HG03558 (cell line): ENCODE data around the gene SRCAP.

Experiments used
- ATAC-seq: cut with Tn5 transposase; IDR thresholded peaks from one replicate; pipeline ENCODE4 v1.9.1; 2021; ENCODE audit warnings: moderate number of reproducible peaks; ENCODE audit not compliant: unreplicated experiment; ENCODE audit errors: extremely low read depth

The SRCAP gene

GRCh38 chr16:30768583-30769181 lies 69.7 kb downstream of the SRCAP start:
- ATAC-seq, result no peak

DNA sequence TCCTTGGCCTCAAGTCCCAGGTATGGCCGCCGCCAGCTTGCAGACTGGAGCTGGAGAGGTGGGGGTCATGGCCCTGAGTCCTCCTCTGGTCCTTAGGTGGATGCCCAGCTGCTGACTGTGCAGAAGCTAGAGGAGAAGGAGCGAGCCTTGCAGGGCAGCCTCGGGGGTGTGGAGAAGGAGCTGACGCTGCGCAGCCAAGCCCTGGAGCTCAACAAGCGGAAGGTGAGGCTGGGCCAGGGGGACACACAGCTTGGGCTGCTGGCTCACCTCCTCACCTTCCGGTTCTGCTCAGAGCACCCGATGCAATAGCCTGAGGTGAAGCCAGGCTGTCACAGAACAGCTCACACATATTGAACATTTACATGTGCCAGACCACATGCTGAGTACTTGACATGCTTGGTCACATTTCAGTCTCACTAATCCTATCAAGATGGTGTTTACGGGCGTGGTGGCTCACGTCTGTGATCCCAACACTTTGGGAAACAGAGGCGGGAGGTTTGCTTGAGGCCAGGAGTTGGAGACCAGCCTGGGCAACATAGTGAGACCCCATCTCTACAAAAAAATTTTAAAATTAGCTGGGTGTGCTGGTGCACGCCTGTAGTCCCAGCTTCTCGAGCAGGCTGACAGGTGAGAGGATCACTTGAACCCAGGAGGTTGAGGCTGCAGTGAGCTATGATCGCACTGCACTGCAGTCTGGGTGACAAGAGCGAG lies 70.6 kb downstream of the SRCAP start:
- no peak for ATAC-seq

- no peak for ATAC-seq
Measured at GRCh38 chr16:30771726-30772125, 72.8 kb downstream of the SRCAP start.

GRCh38 chr16:30773826-30774225 lies 74.9 kb downstream of the SRCAP start:
- no peak for ATAC-seq

GRCh38 chr16:30774367-30775130 lies 75.6 kb downstream of the SRCAP start:
- no peak for ATAC-seq

- no peak for ATAC-seq
Measured at GRCh38 chr16:30775131-30775391, 76.1 kb downstream of the SRCAP start.

DNA sequence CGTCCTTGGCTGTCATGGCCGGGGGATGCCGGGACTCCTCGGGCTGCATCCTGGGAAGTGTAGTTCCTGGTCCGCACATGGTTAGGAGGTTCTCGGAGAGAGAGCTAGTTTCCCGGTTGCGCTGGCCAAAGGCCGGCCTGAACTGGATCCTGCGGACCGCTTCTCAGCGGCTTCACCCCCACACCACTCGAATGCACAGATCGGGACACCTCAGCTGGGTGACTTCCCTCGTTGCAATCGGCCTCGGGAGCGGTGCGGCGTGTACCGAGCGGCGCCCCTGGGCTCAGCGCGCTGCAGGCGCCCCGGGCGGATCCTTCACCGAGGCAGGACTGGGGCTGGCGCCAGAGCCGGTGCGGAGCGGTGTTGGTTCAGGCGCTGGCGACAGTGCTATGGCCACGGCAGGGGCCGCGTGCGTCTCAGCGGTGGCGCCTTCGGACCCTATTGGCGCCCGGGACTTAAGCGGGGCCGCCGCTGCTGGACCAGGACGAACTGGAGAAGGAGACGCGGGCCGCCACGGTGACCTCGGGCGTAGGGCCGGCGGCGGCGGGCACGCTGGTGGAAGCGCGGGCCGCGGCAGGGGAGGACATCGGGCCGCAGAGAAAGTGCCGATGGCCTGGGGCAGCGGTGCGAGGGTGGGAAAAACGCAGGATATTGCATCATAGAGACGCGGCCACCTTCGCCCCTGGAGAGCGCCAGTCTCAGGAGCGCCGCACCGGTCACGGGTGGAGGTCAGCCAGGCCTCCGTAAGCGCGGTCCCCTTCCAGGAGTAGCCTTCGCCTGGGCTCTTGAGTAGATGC lies 76.6 kb downstream of the SRCAP start:
- ATAC-seq, result no peak

GRCh38 chr16:30777591-30778297 lies 78.8 kb downstream of the SRCAP start:
- no peak for ATAC-seq

DNA sequence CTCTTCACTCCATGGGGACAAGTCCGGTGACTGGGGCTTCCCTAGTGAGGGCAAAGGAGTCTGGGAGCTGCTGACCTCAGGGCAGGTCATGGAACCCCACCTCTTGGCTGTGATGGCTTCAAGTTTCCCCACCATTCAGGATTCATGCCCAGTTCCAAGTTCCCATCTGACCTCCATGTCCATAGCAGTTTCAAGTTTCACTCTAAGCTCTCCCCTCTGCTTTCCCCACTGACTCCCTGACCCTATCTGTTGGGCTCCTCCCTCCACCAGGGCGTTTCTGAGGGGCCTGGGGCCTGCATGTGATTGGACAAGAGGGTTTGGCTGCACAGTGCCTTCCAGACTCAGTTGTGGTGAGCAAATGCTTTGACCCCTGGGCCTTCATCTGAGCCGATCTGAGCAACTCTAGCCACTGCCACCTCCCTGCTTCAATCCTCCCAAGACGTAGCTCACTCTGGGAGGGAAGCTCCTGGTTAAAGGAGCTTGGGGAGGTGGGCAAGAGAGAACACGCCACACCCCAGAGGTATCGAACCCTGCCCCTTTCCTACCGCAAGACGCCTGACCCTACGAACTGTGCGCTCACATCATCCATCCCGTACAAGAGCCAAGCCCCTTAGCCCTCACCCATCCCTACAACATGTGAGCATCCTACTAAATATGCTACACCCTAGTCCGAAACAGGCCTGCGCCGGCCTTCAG lies 79.7 kb downstream of the SRCAP start:
- no peak for ATAC-seq

- no peak for ATAC-seq
Measured at GRCh38 chr16:30779596-30779995, 80.6 kb downstream of the SRCAP start.

DNA sequence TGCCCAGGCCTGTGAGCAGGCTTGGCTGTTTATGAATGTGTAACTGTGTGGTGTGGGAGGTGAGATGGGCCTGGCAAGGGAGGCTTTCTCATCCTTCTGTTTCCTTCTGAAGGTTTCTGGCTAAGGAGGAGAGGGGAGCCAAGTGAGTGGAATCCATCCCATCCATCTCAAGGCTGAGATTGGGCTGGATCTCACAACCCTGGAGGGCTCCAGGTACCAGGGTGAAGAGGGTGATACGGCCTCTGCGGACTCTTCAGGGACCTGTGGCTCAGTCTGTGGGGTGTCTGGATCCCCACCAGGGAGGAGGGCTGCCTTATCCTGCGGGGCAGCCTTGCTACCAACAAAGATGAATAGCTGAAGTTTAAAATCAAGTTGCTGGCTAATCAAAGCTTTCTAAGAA lies 81.0 kb downstream of the SRCAP start:
- ATAC-seq, result no peak

GRCh38 chr16:30780549-30780948 lies 81.6 kb downstream of the SRCAP start:
- no peak for ATAC-seq

DNA sequence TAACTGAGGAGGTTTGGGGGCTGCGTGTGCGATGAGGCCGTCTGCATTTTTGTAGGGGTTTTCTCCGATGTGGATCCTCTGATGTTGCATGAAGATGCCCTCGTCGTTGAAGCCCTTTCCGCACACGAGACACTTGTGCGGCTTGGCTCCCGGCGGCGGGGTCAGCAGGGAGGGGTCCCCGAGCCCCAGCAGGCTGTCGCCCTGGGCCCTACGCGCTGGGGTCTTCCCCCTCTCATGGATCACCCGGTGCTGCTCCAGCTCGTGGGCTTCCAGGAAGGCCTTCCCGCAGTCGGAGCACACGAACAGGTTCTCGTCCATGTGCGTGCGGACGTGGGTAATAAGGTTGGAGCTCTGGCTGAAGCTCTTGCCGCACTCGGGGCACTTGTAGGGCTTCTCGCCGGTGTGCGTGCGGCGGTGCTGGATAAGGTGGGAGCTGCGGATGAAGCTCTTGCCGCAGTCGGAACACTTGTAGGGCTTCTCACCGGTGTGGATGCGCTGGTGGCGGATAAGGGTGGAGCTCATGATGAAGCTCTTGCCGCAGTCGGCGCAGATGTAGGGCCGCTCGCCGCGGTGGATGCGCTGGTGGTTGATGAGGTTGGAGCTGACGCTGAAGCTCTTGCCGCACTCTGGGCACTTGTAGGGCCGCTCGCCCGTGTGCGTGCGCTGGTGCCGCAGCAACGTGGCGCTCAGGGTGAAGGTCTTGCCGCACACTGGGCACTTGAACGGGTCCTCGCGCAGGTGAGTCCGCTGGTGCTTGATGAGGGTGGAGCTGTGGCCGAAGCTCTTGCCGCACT lies 83.7 kb downstream of the SRCAP start:
- ATAC-seq, result no peak

- ATAC-seq, result no peak
Measured at GRCh38 chr16:30783280-30784109, 84.5 kb downstream of the SRCAP start.

DNA sequence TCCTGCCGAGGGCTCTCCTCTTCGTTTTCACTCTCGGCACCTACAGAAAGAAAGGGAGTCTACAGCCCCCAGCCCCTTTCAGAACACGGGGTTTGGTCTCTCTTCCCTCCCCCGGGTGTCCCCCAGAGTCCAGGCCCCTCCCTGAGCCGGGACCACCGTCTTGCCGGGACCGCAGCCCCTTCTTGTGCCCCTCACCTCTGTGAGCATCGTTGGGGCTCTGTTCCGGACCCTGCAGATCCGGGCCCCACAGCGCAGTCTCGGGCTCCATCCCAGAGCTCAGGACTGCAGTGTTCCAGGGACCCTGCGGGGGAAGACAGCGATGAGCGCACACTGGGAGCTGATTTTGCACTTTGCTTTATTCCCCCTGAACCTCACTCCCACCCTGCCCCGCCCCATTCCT lies 85.2 kb downstream of the SRCAP start:
- no peak for ATAC-seq

DNA sequence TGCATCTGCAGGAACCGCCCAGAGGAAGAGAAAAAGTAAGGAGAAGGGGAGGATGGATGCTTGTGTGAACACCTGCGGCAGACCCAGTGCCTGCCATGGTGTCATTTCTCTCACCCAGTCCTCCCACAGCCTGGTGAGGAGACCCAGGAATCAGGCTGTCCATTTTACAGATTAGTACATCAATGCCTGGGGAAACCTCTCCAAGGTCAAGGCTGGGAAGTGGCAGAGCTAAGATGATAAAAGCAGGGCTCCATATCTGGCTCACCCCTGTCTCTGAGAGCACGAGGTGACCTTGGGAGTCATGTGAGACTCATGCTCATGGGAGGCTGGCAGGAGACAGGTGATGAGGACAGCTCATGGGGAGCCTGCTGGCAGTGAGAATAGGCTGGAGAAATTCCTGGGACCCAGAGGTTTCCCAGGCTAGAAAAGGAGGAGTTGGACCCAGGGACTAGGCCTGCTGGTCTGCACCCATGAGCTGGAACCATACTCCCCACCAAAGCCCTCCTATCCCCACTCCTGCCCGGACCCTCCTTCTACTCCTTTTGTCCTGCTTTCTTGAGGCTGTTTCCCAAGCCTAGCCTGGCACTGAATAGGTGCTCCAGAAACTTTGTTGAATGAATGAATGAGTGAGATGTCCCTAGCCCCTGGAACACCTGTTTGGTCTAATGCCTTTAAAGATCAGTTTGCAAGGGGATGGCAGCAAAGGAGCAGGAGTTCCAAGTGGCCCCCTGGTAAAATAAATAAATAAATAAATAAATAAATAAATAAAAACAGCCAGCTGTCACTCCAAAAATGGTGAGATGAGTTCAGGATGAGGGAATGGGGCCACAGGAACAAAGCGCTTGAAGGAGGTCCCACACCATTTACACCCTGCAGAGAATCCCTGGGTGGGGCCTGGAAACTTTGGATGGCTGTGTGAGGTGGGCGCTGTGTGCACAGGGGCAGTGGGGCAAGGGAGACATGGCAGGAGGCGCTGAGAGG lies 86.4 kb downstream of the SRCAP start:
- no peak for ATAC-seq
